Testis (tissue), 2 donors: ENCODE measurements around the gene PCLO.

Source experiments
- CTCF ChIP-seq, 3 experiments: fragments of 450-650 bp in 2 of 3; fragments of 200-600 bp in 1 of 3; sonication (generic) in 1 of 3; IDR thresholded peaks; one replicate each; pipeline ENCODE4 v1.5.1; 2016 to 2019; ENCODE audit warnings: antibody characterized with exemption in 3 of 3, mild to moderate bottlenecking in 2 of 3, moderate library complexity in 1 of 3
- POLR2A ChIP-seq: fragments of 450-650 bp; IDR thresholded peaks from one replicate; pipeline ENCODE4 v1.6.1; 2017; ENCODE audit warnings: antibody characterized with exemption, mild to moderate bottlenecking, moderate library complexity

- TF ChIP-seq CTCF (IDR thresholded peaks at IDR 0.05) (no peak), POLR2A (no peak)
Measured at GRCh38 chr7:83021032-83021431, 141.7 kb downstream of the PCLO start.
